Measurements from ENCODE around the gene DOCK1.

DOCK1 gene

DNA sequence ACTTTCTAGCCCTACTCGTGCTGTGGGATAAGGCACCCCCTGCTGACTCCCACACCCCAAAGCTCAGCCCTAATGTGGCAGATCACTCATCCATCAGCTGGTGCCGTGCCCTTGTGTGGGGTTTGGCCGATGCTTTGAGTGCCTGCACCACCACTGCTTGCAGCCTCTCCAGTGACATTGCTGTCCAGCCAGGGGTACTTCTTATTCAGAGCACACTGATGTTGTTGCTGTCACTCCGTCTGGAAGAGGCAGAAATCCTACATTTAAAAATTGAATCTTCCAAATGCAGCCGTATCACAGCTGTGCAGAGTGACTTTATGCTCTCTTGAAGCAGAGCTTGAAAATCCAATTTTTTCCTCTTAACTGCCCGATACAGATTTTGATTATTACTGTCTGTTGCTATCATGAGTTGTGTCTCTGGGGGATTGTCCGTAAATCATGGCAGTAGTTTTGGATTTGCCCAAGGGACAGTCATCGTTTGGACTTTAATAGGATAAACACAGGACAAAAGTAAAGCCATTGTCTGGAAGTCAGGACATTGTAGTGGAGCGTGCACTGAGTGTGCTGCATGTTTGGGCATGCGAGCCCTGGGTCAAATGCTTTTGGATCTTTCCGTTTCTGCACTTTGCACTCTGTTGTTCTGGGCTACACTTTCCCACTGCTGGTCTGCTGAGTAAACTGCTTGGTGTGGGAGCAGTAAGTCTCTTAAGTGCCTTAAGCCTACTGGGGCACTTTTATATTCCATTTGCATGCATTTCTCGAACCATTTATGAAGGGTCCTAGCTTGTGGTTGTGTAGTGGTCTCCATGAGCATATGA, 128.2 kb downstream of the DOCK1 start:
- H3K36me3 Mint-ChIP-seq (ENCODE audit: low read depth): peaks cover 53% of the 10 kb centered on the region
- TF ChIP-seq, protein P1, sequence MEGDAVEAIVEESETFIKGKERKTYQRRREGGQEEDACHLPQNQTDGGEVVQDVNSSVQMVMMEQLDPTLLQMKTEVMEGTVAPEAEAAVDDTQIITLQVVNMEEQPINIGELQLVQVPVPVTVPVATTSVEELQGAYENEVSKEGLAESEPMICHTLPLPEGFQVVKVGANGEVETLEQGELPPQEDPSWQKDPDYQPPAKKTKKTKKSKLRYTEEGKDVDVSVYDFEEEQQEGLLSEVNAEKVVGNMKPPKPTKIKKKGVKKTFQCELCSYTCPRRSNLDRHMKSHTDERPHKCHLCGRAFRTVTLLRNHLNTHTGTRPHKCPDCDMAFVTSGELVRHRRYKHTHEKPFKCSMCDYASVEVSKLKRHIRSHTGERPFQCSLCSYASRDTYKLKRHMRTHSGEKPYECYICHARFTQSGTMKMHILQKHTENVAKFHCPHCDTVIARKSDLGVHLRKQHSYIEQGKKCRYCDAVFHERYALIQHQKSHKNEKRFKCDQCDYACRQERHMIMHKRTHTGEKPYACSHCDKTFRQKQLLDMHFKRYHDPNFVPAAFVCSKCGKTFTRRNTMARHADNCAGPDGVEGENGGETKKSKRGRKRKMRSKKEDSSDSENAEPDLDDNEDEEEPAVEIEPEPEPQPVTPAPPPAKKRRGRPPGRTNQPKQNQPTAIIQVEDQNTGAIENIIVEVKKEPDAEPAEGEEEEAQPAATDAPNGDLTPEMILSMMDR (IDR thresholded peaks at IDR 0.05): no peak
- peak overlapping the region; percentile 51 for H3K27ac Mint-ChIP-seq
- DNase-seq: no peak
- H3K9me3 Mint-ChIP-seq: no peaks in the 10 kb centered on the region
- H3K27me3 Mint-ChIP-seq (ENCODE audit: low read depth, poor library complexity): no peaks in the 10 kb centered on the region
- H3K4me1 Mint-ChIP-seq: peaks cover 7% of the 10 kb centered on the region
- H3K4me3 Mint-ChIP-seq: no peak overlapping the region

DNA sequence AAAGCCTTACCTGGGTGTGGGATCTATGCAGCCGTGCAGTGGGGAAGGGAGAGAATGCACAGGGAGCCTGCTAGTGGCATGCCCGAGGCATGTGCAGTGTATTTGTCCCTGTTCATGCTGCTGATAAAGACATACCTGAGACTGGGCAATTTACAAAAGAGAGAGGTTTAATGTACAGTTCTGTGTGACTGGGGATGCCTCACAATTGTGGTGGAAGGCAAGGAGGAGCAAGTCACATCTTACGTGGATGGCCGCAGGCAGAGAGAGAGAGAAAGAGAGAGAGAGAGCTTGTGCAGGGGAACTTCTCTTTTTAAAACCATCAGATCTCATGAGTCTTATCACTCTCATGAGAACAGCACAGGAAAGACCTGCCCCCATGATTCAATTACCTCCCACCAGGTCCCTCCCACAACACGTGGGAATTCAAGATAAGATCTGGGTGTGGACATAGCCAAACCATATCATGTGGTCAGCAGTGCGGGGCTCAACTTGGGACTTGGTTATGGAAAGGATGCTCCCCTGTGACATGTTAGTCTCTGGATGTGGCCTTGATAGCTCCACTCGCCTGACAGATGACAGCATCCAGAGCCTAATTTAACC, 128.9 kb downstream of the DOCK1 start:
- DNase-seq: no peak
- no peak overlapping the region for H3K27ac Mint-ChIP-seq
- H3K4me3 Mint-ChIP-seq: no peak overlapping the region
- peaks cover 54% of the 10 kb centered on the region for H3K36me3 Mint-ChIP-seq (ENCODE audit: low read depth)
- H3K9me3 Mint-ChIP-seq: no peaks in the 10 kb centered on the region
- TF ChIP-seq, protein P1 (IDR thresholded peaks at IDR 0.05): no peak
- H3K27me3 Mint-ChIP-seq (ENCODE audit: low read depth, poor library complexity): no peaks in the 10 kb centered on the region
- peaks cover 8% of the 10 kb centered on the region for H3K4me1 Mint-ChIP-seq

DNA sequence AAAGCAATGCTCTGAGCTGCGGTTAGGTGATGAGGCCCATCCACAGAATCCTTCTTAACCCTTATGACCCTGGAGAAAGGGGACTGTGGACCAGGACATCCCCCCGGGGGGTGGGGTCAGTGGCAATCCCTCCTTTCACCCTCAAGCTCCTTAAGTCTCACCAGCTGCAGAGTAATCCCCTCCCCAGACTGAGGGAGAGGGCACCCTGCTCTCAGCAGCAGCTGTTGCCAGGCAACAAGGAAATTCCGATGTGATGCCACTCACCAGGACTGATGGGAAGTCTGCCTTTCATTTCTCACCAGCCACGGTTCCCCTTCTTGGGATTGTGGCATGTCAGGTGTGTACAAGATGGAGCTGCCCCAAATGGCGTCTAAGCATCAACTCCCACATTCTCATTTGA, 129.6 kb downstream of the DOCK1 start:
- Mint-ChIP-seq H3K27me3 (ENCODE audit: low read depth, poor library complexity) (no peaks in the 10 kb centered on the region), H3K4me1 (peaks cover 8% of the 10 kb centered on the region), H3K27ac (no peak overlapping the region), H3K9me3 (no peaks in the 10 kb centered on the region), H3K4me3 (no peak overlapping the region), H3K36me3 (ENCODE audit: low read depth) (peaks cover 57% of the 10 kb centered on the region)
- TF ChIP-seq, protein P1 (IDR thresholded peaks at IDR 0.05): no peak
- no peak for DNase-seq

DNA sequence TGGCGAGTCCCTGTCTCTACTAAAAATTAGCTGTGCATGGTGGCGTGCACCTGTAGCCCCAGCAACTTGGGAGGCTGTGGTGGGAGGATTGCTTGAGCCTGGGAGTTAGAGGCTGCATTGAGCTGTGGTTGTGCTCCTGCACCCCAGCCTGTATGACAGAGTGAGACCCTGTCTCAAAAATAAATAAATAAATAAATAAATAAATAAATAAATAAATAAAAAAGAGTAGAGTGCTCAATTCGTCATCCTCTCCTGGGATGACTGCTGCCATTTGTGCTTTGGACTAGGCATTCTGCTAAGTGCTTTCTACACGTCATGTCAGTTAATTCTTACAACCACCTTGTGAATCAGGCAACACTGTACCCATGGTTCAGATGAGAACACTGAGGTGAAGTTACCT, 130.6 kb downstream of the DOCK1 start:
- Mint-ChIP-seq H3K27me3 (ENCODE audit: low read depth, poor library complexity) (no peaks in the 10 kb centered on the region), H3K4me3 (no peak overlapping the region), H3K36me3 (ENCODE audit: low read depth) (peaks cover 57% of the 10 kb centered on the region), H3K9me3 (no peaks in the 10 kb centered on the region), H3K4me1 (peaks cover 8% of the 10 kb centered on the region), H3K27ac (no peak overlapping the region)
- DNase-seq: no peak
- TF ChIP-seq, protein P1 (IDR thresholded peaks at IDR 0.05): no peak

DNA sequence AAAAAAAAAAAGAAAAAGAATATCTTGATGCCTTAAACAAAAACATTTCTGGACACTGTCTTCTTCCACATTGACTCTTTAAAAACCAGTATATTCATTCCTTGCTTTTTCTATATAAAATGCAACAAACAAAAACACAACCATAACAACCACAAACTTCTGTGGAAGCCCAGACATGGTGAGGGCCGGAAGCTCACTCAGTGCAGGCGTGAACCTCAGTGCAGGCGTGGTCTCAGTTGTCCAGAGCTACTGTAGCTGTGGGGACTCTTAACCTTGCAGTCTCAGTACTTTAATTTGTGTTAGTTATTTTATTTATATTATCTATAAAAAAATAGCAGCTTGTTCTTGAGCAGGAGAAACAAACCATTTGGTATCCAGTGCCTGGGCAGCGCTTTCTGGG, 131.8 kb downstream of the DOCK1 start:
- DNase-seq: no peak
- peaks cover 8% of the 10 kb centered on the region for H3K4me1 Mint-ChIP-seq
- peaks cover 69% of the 10 kb centered on the region for H3K36me3 Mint-ChIP-seq (ENCODE audit: low read depth)
- H3K27me3 Mint-ChIP-seq (ENCODE audit: low read depth, poor library complexity): no peaks in the 10 kb centered on the region
- H3K4me3 Mint-ChIP-seq: no peak overlapping the region
- H3K27ac Mint-ChIP-seq: peak overlapping the region; percentile 42
- TF ChIP-seq, protein P1 (IDR thresholded peaks at IDR 0.05): no peak
- H3K9me3 Mint-ChIP-seq: no peaks in the 10 kb centered on the region

Measured in nephron progenitor cell (in vitro differentiated cells).